Measurements from ENCODE around the gene TRHDE.

DNA sequence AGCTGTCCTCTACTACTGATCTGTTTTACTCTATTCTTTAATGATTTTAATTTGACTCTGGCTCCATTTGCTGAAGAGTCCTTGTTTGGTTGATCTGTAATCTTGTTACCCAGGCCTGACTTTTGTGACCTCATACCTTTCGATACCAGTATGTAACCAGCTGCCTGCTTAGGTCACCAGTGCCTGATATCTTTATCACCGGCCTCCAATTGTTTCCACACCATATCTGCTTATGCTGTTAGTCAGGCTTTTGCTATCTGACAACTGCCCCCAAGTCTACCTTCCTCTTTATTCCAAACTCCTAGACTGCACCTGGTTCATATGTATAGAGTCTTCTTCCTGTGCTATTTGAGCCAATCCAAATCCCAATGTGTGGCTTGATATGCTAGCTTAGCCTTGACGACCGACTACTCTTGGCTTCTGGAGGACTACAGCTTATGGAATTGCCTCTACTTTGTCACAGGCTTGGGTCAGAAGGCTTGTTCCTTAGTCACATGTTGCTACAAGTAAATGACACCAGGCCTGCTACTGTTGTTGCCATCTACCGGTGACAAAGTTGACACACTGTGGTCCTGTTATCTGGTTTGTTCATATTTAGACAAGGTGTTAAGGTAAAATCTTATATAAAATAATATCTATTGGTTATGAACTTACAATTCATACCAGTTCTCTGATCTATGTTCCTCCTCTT is 193.9 kb downstream of the TRHDE start:
- TF ChIP-seq, protein P1, sequence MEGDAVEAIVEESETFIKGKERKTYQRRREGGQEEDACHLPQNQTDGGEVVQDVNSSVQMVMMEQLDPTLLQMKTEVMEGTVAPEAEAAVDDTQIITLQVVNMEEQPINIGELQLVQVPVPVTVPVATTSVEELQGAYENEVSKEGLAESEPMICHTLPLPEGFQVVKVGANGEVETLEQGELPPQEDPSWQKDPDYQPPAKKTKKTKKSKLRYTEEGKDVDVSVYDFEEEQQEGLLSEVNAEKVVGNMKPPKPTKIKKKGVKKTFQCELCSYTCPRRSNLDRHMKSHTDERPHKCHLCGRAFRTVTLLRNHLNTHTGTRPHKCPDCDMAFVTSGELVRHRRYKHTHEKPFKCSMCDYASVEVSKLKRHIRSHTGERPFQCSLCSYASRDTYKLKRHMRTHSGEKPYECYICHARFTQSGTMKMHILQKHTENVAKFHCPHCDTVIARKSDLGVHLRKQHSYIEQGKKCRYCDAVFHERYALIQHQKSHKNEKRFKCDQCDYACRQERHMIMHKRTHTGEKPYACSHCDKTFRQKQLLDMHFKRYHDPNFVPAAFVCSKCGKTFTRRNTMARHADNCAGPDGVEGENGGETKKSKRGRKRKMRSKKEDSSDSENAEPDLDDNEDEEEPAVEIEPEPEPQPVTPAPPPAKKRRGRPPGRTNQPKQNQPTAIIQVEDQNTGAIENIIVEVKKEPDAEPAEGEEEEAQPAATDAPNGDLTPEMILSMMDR (conservative IDR thresholded peaks at IDR 0.05; ENCODE audit: low read depth, low read length) = no peak
- no peak for TF ChIP-seq EZH2 (IDR thresholded peaks at IDR 0.05; ENCODE audit: borderline replicate concordance, low read depth, low read length, poor library complexity, severe bottlenecking)
